A549 (cell line): ENCODE results near the gene PSME4.

Source experiments
- CTCF ChIP-seq: fragments of >200 bp; sonication (Bioruptor Twin); formaldehyde crosslinking; IDR thresholded peaks from 3 replicates; pipeline ENCODE4 v1.5.1; 2016
- JUNB ChIP-seq: fragments of >200 bp; sonication (Bioruptor Twin); formaldehyde crosslinking; IDR thresholded peaks from 2 replicates; pipeline ENCODE4 v1.6.1; 2016
- MYC ChIP-seq: IDR thresholded peaks from 2 replicates; pipeline ENCODE4 v1.6.1; 2012; ENCODE audit warnings: mild to moderate bottlenecking, inconsistent platforms, low read length, improper control_type of control experiment, borderline replicate concordance
- RAD21 ChIP-seq, 2 experiments: fragments of >200 bp in 1 of 2; sonication (Bioruptor Twin) in 1 of 2; formaldehyde crosslinking in 1 of 2; IDR thresholded peaks in 1 of 2; conservative IDR thresholded peaks in 1 of 2; 2 replicates in 1 of 2; 3 replicates in 1 of 2; pipeline ENCODE4 v1.6.1; 2012 to 2018; ENCODE audit warnings: inconsistent platforms in 1 of 2
- RCOR1 ChIP-seq: fragments of 150-350 bp; IDR thresholded peaks from 2 replicates; pipeline ENCODE4 v1.6.1; 2014; ENCODE audit warnings: antibody characterized with exemption, low read length, low read depth
- RFX5 ChIP-seq: fragments of 450-650 bp; IDR thresholded peaks from 2 replicates; pipeline ENCODE4 v1.7.1; 2014; ENCODE audit warnings: antibody characterized with exemption, mild to moderate bottlenecking, moderate library complexity
- TFCP2L1 ChIP-seq: fragments of 250-450 bp; sonication (Bioruptor Pico); IDR thresholded peaks from 2 replicates; pipeline ENCODE4 v1.5.0; 2021; ENCODE audit warnings: mild to moderate bottlenecking
- TF ChIP-seq, protein P1 (sequence below): fragments of 450-650 bp; IDR thresholded peaks from 2 replicates; pipeline ENCODE4 v1.6.1; 2014; ENCODE audit warnings: antibody characterized with exemption
- TF ChIP-seq, protein P2 (sequence below): fragments of 200-600 bp; sonication (generic); IDR thresholded peaks from 2 replicates; pipeline ENCODE4 v1.6.1; 2016; ENCODE audit warnings: antibody characterized with exemption, mild to moderate bottlenecking, moderate library complexity

DNA sequence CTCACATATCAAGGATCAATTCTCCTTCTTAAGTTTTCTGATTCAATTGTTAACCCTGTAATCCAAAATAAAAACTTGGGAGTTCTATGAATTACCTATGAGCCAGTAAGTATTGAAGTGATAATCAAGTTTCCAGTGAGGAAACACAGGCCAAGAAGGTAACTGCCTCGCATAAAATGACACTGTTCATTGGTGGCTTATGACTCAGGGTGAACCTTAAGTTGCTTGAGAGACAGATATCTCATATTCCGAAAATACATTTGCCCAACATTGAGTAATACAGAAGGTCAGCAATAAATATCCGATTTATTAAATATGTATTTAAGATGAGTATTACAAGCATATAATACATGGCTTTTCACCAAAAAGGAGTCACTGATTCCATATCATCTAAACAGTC, 31.9 kb downstream of the PSME4 start:
- TF ChIP-seq CTCF (no peak), MYC (no peak), RCOR1 (no peak), RAD21 (conservative IDR thresholded peaks at IDR 0.05 in 1 of 2, IDR thresholded peaks at IDR 0.05 in 1 of 2) (no peak), RFX5 (no peak), TFCP2L1 (no peak), JUNB (no peak)
- TF ChIP-seq, protein P1, sequence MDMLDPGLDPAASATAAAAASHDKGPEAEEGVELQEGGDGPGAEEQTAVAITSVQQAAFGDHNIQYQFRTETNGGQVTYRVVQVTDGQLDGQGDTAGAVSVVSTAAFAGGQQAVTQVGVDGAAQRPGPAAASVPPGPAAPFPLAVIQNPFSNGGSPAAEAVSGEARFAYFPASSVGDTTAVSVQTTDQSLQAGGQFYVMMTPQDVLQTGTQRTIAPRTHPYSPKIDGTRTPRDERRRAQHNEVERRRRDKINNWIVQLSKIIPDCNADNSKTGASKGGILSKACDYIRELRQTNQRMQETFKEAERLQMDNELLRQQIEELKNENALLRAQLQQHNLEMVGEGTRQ = no peak
- TF ChIP-seq, protein P2, sequence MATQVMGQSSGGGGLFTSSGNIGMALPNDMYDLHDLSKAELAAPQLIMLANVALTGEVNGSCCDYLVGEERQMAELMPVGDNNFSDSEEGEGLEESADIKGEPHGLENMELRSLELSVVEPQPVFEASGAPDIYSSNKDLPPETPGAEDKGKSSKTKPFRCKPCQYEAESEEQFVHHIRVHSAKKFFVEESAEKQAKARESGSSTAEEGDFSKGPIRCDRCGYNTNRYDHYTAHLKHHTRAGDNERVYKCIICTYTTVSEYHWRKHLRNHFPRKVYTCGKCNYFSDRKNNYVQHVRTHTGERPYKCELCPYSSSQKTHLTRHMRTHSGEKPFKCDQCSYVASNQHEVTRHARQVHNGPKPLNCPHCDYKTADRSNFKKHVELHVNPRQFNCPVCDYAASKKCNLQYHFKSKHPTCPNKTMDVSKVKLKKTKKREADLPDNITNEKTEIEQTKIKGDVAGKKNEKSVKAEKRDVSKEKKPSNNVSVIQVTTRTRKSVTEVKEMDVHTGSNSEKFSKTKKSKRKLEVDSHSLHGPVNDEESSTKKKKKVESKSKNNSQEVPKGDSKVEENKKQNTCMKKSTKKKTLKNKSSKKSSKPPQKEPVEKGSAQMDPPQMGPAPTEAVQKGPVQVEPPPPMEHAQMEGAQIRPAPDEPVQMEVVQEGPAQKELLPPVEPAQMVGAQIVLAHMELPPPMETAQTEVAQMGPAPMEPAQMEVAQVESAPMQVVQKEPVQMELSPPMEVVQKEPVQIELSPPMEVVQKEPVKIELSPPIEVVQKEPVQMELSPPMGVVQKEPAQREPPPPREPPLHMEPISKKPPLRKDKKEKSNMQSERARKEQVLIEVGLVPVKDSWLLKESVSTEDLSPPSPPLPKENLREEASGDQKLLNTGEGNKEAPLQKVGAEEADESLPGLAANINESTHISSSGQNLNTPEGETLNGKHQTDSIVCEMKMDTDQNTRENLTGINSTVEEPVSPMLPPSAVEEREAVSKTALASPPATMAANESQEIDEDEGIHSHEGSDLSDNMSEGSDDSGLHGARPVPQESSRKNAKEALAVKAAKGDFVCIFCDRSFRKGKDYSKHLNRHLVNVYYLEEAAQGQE = no peak
